Dermis blood vessel endothelial cell (primary cell): ENCODE data around the gene NKAIN1. TPM values are rescaled to one million over a fixed set of nuclear protein-coding genes. Genes with fewer than 3 reads are reported as not detected.

ENCODE experiments used
- DNase-seq: peaks from one replicate; pipeline ENCODE4 v3.0.0; 2010
- total RNA-seq: library from RNA; depleted of rRNA; stranded (reverse); fragments of >200 nt; gene quantifications from 2 replicates; pipeline ENCODE4 v1.2.3, GENCODE V29; 2014

NKAIN1 gene
- total RNA-seq, 1 donor from 2014 or later = not detected

GRCh38 chr1:31232689-31233088 lies 7.0 kb downstream of the NKAIN1 start:
- DNase-seq = no peak

- DNase-seq = no peak
Measured at GRCh38 chr1:31231802-31232201, 7.9 kb downstream of the NKAIN1 start.

DNA sequence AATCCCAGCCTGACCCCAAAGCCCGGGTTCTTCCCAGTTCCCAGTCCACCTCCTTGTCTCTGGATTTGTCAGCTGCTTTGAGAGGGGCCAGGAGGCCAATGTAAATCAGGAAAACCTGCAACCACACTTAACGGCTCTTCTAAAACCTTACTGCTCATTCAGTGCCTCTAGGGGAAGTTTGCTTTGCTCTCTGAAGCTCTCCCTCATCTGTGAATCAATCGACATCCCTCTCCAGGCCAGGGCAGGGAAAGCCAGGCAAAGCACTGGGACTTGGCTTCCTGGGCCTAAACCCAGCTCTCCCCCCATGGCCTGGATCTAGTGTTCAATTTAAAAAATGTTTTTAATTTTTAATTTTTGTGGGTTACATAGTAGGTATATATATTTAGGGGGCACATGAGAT lies 9.3 kb downstream of the NKAIN1 start:
- no peak for DNase-seq

- DNase-seq = no peak
Measured at GRCh38 chr1:31228986-31229385, 10.7 kb downstream of the NKAIN1 start.

- no peak for DNase-seq
Measured at GRCh38 chr1:31227891-31228568, 11.7 kb downstream of the NKAIN1 start.

GRCh38 chr1:31224068-31224467 lies 15.6 kb downstream of the NKAIN1 start:
- DNase-seq = no peak

GRCh38 chr1:31222176-31222575 lies 17.5 kb downstream of the NKAIN1 start:
- no peak for DNase-seq

GRCh38 chr1:31221072-31221471 lies 18.6 kb downstream of the NKAIN1 start:
- no peak for DNase-seq

GRCh38 chr1:31219489-31219888 lies 20.2 kb downstream of the NKAIN1 start:
- no peak for DNase-seq

- no peak for DNase-seq
Measured at GRCh38 chr1:31218705-31219104, 21.0 kb downstream of the NKAIN1 start.

DNA sequence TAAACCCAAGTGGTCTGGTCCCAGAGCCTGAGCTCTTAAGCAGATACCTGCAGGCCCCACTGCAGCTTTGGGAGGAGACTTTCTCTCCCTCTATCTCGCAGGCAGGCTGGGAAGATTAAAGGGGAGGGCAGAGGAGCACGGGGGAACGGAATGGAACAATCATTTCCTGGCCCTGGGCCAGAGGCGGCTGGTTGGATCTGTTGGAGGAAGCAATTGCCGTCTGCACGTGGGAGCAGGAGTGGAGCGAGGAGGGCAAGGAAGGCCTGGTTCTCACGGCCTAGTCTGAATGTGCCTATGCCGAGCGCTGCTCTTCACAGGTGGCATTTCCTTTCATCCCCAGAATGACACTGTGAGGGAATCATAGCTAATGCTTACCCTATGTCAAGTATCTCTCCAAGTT lies 23.7 kb downstream of the NKAIN1 start:
- peak; percentile 85 for DNase-seq

DNA sequence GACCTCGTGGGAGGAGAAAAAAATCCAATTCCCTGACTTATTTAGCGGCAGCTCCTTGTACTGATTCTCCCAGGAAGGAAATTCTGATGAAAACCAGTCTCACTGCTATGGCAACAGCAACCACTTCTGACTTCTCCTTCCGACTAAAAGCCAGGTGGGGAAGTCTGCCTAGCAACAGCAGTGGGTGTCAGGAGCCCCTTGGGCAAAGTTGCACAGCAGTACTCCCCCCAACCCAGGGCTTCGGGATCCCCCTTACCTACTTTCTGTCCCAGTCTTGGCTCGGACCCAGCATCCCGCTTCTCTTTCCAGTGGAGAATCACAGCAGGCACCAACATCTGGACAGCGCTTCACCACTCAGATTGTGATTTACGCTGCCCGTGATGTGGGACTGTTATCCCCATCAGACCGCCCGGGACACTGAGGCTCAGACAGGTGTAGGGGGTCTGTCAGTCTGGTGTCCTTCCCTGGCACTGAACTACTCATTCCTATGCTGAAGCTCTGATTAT lies 24.6 kb downstream of the NKAIN1 start:
- no peak for DNase-seq

DNA sequence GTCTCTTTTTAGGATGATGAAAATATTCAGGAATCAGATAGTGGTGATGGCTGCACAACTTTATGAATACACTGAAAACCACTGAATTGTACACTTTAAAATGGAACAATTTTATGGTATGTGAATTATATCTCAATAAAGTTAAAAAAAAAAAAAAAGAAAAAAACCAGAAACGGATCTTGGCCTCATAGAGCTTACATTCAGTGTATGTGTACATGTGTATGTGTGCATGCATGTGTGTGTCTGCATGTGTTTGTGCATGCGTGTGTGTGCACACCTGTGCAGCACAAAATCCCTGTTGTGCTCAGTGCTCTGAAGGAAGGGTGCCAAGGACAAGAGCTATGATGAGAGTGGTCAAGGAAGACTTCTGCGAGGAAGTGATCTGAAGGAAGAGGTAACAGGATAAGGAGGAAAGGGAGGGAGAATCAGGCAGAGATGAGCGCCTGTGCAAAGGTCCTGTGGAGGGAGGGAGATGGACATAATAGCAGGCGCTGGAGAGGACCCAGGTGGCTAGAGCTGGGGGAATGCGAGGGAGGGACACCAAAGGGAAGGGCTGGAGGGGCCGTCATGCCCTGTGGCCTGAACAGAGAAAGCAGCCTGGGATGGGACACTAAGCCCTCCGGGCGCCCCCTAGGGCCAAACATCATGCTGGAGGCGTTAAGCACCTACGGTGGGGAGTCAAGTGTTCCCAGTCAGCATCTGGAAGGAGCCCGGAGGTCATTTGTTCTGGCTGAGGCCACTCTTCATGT lies 25.2 kb downstream of the NKAIN1 start:
- DNase-seq = peak; percentile 13

DNA sequence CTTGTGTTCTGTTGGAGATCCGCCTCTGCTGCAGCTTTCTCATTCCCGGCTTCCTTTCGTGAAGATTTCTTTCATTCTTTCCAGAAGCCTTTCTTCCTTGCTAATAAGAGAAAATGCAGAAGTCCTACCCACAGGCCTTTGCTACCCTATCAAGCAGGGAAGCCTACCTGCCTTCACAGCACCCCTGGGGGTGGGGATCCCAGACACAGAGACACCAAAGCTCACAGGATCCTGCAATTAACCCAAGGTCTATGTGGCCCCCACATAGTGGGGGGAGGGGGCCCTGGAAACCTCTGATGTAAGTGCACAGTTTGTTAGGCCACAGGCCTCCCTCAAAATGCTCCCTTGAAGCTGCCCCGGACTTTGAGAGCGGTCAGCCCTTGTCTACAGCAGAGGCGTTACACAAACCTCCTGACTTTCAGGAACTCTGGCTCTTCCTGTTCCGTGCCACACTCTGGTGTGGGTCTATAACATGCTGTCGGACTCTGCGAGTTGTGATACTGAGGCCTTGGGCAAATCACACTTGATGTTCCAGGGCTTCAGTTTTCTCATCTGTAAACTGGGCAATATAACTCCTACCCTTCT lies 31.2 kb downstream of the NKAIN1 start:
- no peak for DNase-seq

DNA sequence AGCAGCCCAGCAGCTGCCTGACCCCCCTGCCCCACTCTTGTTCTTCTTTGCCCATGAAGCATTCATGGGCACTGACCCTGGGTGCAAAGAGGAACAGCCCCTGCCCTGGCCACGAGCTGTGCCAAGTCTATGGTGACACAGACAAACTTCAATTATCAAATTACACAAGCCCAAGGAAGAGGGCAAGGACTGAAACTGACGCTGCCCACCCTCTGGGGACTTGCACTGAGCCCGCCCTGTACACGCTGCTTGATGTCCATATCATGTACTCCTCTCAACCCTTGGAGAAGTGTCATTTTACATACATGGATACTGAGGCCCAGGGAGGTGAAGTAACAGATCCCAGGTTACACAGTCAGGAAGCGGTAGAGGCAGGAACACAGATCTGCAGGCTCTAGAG lies 32.1 kb downstream of the NKAIN1 start:
- DNase-seq = no peak

GRCh38 chr1:31207046-31207445 lies 32.6 kb downstream of the NKAIN1 start:
- no peak for DNase-seq

- DNase-seq = peak; percentile 22
Measured at GRCh38 chr1:31203215-31203614, 36.5 kb downstream of the NKAIN1 start.

- DNase-seq = no peak
Measured at GRCh38 chr1:31201931-31202360, 37.7 kb downstream of the NKAIN1 start.

DNA sequence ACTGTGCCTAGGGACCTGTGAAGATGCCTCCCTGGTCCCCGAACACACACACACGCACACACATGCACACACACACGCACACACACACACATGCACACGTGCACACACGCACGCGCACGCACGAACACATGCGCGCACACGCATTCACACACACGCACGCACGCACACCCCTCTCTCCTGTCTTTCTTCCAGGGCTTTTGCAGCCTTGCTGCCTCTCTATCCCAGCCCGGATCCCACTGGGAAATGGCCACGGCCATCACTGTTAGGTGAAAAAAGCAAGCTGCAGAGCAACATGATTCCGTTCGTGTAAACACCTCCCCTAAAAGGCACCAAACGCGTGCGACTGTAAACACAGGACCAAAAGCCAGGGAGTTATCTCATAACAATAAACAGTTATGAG lies 39.7 kb downstream of the NKAIN1 start:
- no peak for DNase-seq

GRCh38 chr1:31199236-31199790 lies 40.4 kb downstream of the NKAIN1 start:
- DNase-seq = no peak

DNA sequence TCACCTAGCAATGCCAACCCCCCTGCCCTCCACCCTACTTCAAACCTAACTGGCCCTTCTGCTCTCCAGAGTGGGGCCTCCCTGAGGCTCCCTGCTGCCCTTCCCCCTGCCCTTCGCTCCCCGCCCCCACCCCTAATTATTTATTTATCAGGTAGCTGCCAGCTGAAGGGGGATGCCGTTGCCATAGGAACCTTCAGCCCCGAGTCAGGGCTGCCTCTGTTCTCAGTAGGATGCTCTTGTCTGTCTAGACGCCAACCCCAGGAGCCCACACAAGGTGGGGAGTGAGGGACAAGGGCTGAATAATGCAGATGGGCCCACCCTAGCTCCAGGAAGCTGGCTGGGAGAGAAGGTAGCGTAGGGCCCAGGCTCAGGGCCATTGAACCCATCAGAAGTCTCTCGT lies 41.1 kb downstream of the NKAIN1 start:
- no peak for DNase-seq

- no peak for DNase-seq
Measured at GRCh38 chr1:31198150-31198549, 41.5 kb downstream of the NKAIN1 start.

DNA sequence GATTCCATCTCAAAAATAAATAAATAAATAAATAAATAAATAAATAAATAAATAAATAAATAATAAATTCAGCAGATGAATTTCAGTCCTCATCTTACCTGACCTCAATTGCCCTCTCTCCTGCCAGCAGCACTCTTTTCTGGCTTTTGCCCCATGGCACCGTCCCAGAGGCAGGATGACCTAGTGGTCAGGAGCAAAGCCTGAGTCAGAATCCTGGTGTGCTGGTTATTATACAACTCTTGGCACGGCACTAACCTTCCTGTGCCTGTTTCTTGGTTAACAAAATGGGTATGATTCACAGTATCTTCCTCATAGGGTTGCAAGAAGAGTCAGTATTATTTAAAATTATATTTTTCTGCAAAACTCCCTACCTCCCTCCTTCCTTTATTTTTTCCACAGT lies 43.0 kb downstream of the NKAIN1 start:
- DNase-seq = peak; percentile 43
